Neuronal stem cell (in vitro differentiated cells): ENCODE results near the gene CST7.

Source experiments
- DNase-seq: peaks from one replicate; pipeline ENCODE4 v3.0.0-alpha.2; 2013; ENCODE audit warnings: low spot score
- H2AFZ ChIP-seq: one replicate; pipeline ENCODE4 v1.6.1; 2013; ENCODE audit warnings: mild to moderate bottlenecking, low read length, inconsistent platforms
- H2AK5ac ChIP-seq: 2 replicates; pipeline ENCODE4 v1.6.1; 2013; ENCODE audit warnings: low read depth, mild to moderate bottlenecking, inconsistent platforms, low read length, moderate library complexity, mixed read lengths
- H2BK120ac ChIP-seq: 2 replicates; pipeline ENCODE4 v1.6.1; 2013; ENCODE audit warnings: low read depth, mild to moderate bottlenecking, inconsistent platforms, low read length, moderate library complexity, mixed read lengths
- H2BK12ac ChIP-seq: one replicate; pipeline ENCODE4 v1.6.1; 2013; ENCODE audit warnings: low read length, inconsistent platforms
- H2BK15ac ChIP-seq: 2 replicates; pipeline ENCODE4 v1.6.1; 2013; ENCODE audit warnings: mild to moderate bottlenecking, low read length, inconsistent platforms, mixed read lengths
- H2BK5ac ChIP-seq: one replicate; pipeline ENCODE4 v1.6.1; 2013; ENCODE audit warnings: inconsistent platforms, mild to moderate bottlenecking, low read length, moderate library complexity
- H3K14ac ChIP-seq: one replicate; pipeline ENCODE4 v1.6.1; 2013; ENCODE audit warnings: low read length, inconsistent platforms
- H3K18ac ChIP-seq: 2 replicates; pipeline ENCODE4 v1.6.1; 2013; ENCODE audit warnings: low read length, inconsistent platforms
- H3K23ac ChIP-seq: 2 replicates; pipeline ENCODE4 v1.6.1; 2013; ENCODE audit warnings: low read depth, mild to moderate bottlenecking, mixed read lengths, low read length, inconsistent platforms; ENCODE audit not compliant: poor library complexity
- H3K27ac ChIP-seq: replicated peaks from 3 replicates; pipeline ENCODE4 v1.5.1; 2013; ENCODE audit warnings: low read length, inconsistent platforms
- H3K27me3 ChIP-seq, 3 experiments: 2 replicates each; pipeline ENCODE4 v1.6.1; 2013; ENCODE audit warnings: low read length in 3 of 3, mild to moderate bottlenecking in 2 of 3, inconsistent platforms in 1 of 3, low read depth in 1 of 3, mixed read lengths in 1 of 3, moderate library complexity in 1 of 3; ENCODE audit not compliant: control insufficient read depth in 3 of 3, insufficient read depth in 3 of 3
- H3K36me3 ChIP-seq, 2 donors: replicated peaks in 1 of 2; 2 replicates each; pipeline ENCODE4 v1.6.1; 2013; ENCODE audit warnings: low read length in 2 of 2; ENCODE audit not compliant: control insufficient read depth in 2 of 2, insufficient read depth in 2 of 2
- H3K4ac ChIP-seq: 2 replicates; pipeline ENCODE4 v1.6.1; 2013; ENCODE audit warnings: inconsistent platforms, mild to moderate bottlenecking, low read length, moderate library complexity
- H3K4me1 ChIP-seq, 2 donors: 1 replicate in 1 of 2; 2 replicates in 1 of 2; pipeline ENCODE4 v1.6.1; 2013; ENCODE audit warnings: low read length in 2 of 2, low read depth in 1 of 2; ENCODE audit not compliant: control insufficient read depth in 2 of 2, insufficient read depth in 1 of 2
- H3K4me2 ChIP-seq: one replicate; pipeline ENCODE4 v1.6.1; 2013; ENCODE audit warnings: mild to moderate bottlenecking, low read length, inconsistent platforms; ENCODE audit not compliant: insufficient read depth, poor library complexity, severe bottlenecking
- H3K4me3 ChIP-seq, 2 donors: 2 replicates each; pipeline ENCODE4 v1.5.1; 2013; ENCODE audit warnings: low read length in 2 of 2, mild to moderate bottlenecking in 2 of 2, inconsistent platforms in 1 of 2, moderate library complexity in 1 of 2
- H3K79me1 ChIP-seq: one replicate; pipeline ENCODE4 v1.6.1; 2013; ENCODE audit warnings: low read depth, mild to moderate bottlenecking, inconsistent platforms, low read length, moderate library complexity
- H3K9ac ChIP-seq: one replicate; pipeline ENCODE4 v1.6.1; 2013; ENCODE audit warnings: mild to moderate bottlenecking, low read depth, low read length, inconsistent platforms; ENCODE audit not compliant: poor library complexity
- H3K9me3 ChIP-seq, 2 donors: replicated peaks in 1 of 2; 2 replicates each; pipeline versions ENCODE3 to v1.6.1; 2013; ENCODE audit warnings: low read length in 2 of 2, mild to moderate bottlenecking in 2 of 2, inconsistent platforms in 1 of 2, low read depth in 1 of 2, mixed read lengths in 1 of 2, moderate library complexity in 1 of 2; ENCODE audit not compliant: control insufficient read depth in 2 of 2, insufficient read depth in 1 of 2
- H4K8ac ChIP-seq: one replicate; pipeline ENCODE4 v1.6.1; 2013; ENCODE audit warnings: low read depth, mild to moderate bottlenecking, inconsistent platforms, low read length, moderate library complexity
- H4K91ac ChIP-seq: one replicate; pipeline ENCODE4 v1.6.1; 2013; ENCODE audit warnings: low read length, low read depth, mild to moderate bottlenecking, inconsistent platforms; ENCODE audit not compliant: poor library complexity
- WGBS, 2 donors: extraction: QIAGEN DNeasy Blood & Tissue Kit; methylation state at CpG; one replicate each; pipeline ENCODE4 v1.1.7; 2013; ENCODE audit warnings: missing lambda C conversion rate in 2 of 2, mixed read lengths in 1 of 2; ENCODE audit not compliant: insufficient read length in 2 of 2, insufficient replicate concordance in 1 of 2; ENCODE audit errors: extremely low coverage in 2 of 2; 5-methylcytosine and 5-hydroxymethylcytosine counted together

The CST7 gene

GRCh38 chr20:24972341-24972740, 23.3 kb downstream of the CST7 start:
- Histone ChIP-seq H2BK5ac (no peak overlapping the region), H3K18ac (no peak overlapping the region), H2BK120ac (no peak overlapping the region), H3K14ac (no peak overlapping the region), H2BK12ac (no peak overlapping the region), H4K8ac (no peak overlapping the region), H3K4me3 (peak overlapping the region in 1 of 2 donors; percentile 6), H2AK5ac (no peak overlapping the region), H3K4me2 (no peak overlapping the region), H3K9ac (no peak overlapping the region), H4K91ac (no peak overlapping the region), H3K23ac (no peak overlapping the region), H3K4ac (no peak overlapping the region), H3K4me1 (no peaks in the 10 kb centered on the region), H3K27me3 (no peaks in the 10 kb centered on the region), H3K9me3 (peaks cover 2 to 23% of the 10 kb centered on the region in 2 donors), H2BK15ac (no peak overlapping the region), H3K79me1 (no peaks in the 10 kb centered on the region), H3K36me3 (peaks cover 36 to 90% of the 10 kb centered on the region in 2 donors), H3K27ac (no peak overlapping the region), H2AFZ (no peak overlapping the region)
- no CpG with 5 or more reads among the region's 2 CpGs for WGBS, 2 donors
- DNase-seq = no peak

GRCh38 chr20:24977336-24977735, 28.3 kb downstream of the CST7 start:
- Histone ChIP-seq H4K91ac (no peak overlapping the region), H4K8ac (no peak overlapping the region), H2AK5ac (no peak overlapping the region), H2BK120ac (no peak overlapping the region), H3K4ac (no peak overlapping the region), H3K27ac (no peak overlapping the region), H3K79me1 (peaks cover 9% of the 10 kb centered on the region), H2BK12ac (no peak overlapping the region), H3K18ac (no peak overlapping the region), H3K9me3 (peaks cover 18 to 43% of the 10 kb centered on the region in 2 donors), H3K4me2 (no peak overlapping the region), H3K4me1 (no peaks in the 10 kb centered on the region), H2AFZ (no peak overlapping the region), H2BK5ac (no peak overlapping the region), H3K4me3 (no peak overlapping the region), H3K36me3 (peaks cover 34 to 90% of the 10 kb centered on the region in 2 donors), H3K27me3 (no peaks in the 10 kb centered on the region), H3K14ac (no peak overlapping the region), H3K9ac (peak overlapping the region; percentile 13), H3K23ac (no peak overlapping the region), H2BK15ac (no peak overlapping the region)
- DNase-seq = no peak
- WGBS, 2 donors = no CpG with 5 or more reads among the region's 1 CpG

- peaks cover 9% of the 10 kb centered on the region for H3K79me1 ChIP-seq
- H3K4me1 ChIP-seq = no peaks in the 10 kb centered on the region
- H2AK5ac ChIP-seq = no peak overlapping the region
- peaks cover 18 to 43% of the 10 kb centered on the region in 2 donors for H3K9me3 ChIP-seq
- no peak overlapping the region for H3K4ac ChIP-seq
- peaks cover 29 to 88% of the 10 kb centered on the region in 2 donors for H3K36me3 ChIP-seq
- no peak overlapping the region for H2AFZ ChIP-seq
- no peak overlapping the region for H4K91ac ChIP-seq
- no peak overlapping the region for H2BK15ac ChIP-seq
- H3K9ac ChIP-seq = no peak overlapping the region
- H3K4me2 ChIP-seq = no peak overlapping the region
- H3K27ac ChIP-seq = no peak overlapping the region
- no peak overlapping the region for H2BK120ac ChIP-seq
- no peak overlapping the region for H2BK5ac ChIP-seq
- no peak overlapping the region for H3K23ac ChIP-seq
- no peak overlapping the region for H2BK12ac ChIP-seq
- H3K27me3 ChIP-seq = no peaks in the 10 kb centered on the region
- no peak overlapping the region for H3K14ac ChIP-seq
- WGBS, 2 donors = no CpG with 5 or more reads among the region's 3 CpGs
- H3K18ac ChIP-seq = no peak overlapping the region
- H3K4me3 ChIP-seq = no peak overlapping the region
- no peak for DNase-seq
- H4K8ac ChIP-seq = no peak overlapping the region
Measured at GRCh38 chr20:24977797-24978196, 28.7 kb downstream of the CST7 start.

DNA sequence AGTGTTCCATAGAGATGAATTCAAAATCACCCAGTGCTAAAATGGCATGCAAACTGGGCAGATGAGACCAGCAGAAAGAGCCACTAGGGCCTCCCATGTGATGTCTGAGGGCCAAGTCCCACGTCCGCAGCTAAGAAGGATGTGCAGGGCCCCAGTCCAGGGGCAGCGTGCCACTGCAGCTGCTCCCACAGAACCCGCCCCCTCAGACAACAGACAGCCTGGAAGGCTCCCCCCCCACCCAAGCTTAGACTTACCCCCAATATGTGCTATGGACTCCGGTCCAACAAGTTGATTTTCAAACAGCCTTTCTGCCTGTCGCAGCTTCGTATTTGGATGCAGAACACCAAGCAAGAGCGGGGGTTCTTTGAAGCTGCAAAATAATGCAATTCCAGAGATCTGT, 29.4 kb downstream of the CST7 start:
- Histone ChIP-seq H3K27me3 (no peaks in the 10 kb centered on the region), H3K4me3 (no peak overlapping the region), H3K23ac (no peak overlapping the region)

More for the DNA sequence above, 29.4 kb downstream of the CST7 start:
- H3K36me3 ChIP-seq = peaks cover 25 to 88% of the 10 kb centered on the region in 2 donors
- no peak overlapping the region for H2BK5ac ChIP-seq
- peaks cover 9% of the 10 kb centered on the region for H3K79me1 ChIP-seq
- H4K91ac ChIP-seq = no peak overlapping the region
- H2BK120ac ChIP-seq = no peak overlapping the region
- H2BK12ac ChIP-seq = no peak overlapping the region
- no peak overlapping the region for H3K4ac ChIP-seq
- H2AK5ac ChIP-seq = no peak overlapping the region
- no peak overlapping the region for H3K9ac ChIP-seq
- no peak overlapping the region for H2AFZ ChIP-seq
- no peak overlapping the region for H3K14ac ChIP-seq
- no peak overlapping the region for H3K4me2 ChIP-seq
- H4K8ac ChIP-seq = no peak overlapping the region
- peaks cover 18 to 43% of the 10 kb centered on the region in 2 donors for H3K9me3 ChIP-seq
- no peak overlapping the region for H2BK15ac ChIP-seq
- H3K4me1 ChIP-seq = no peaks in the 10 kb centered on the region
- DNase-seq = no peak
- WGBS, 2 donors = no CpG with 5 or more reads among the region's 8 CpGs
- no peak overlapping the region for H3K18ac ChIP-seq
- H3K27ac ChIP-seq = no peak overlapping the region
